ENCODE results near the gene SH3GL2.

Gene SH3GL2

GRCh38 chr9:17772223-17772622 lies 193.4 kb downstream of the SH3GL2 start:
- no peaks in the 10 kb centered on the region for H3K4me1 ChIP-seq (ENCODE audit: insufficient read depth, low read length)
- H3K4me3 ChIP-seq (ENCODE audit: low read depth in 1 of 2, low read length in 2 of 2) = no peak overlapping the region
- no peaks in the 10 kb centered on the region for H3K9me3 ChIP-seq (ENCODE audit: insufficient read depth, low read length, severe bottlenecking)
- TF ChIP-seq CTCF (IDR thresholded peaks at IDR 0.05; ENCODE audit: borderline replicate concordance, extremely low read depth, low read length, poor library complexity, severe bottlenecking) (no peak), EZH2 (IDR thresholded peaks at IDR 0.05; ENCODE audit: borderline replicate concordance, low read depth, low read length, severe bottlenecking) (no peak)
- no peaks in the 10 kb centered on the region for H4K20me1 ChIP-seq (ENCODE audit: insufficient read depth, low read length)
- DNase-seq (no peak), ATAC-seq (ENCODE audit: insufficient read depth, low read depth) (no peak)
- H3K27me3 ChIP-seq (ENCODE audit: insufficient read depth, low read length, poor library complexity) = peaks cover 4% of the 10 kb centered on the region
- H3K27ac ChIP-seq (ENCODE audit: low read length) = no peak overlapping the region
- H3K36me3 ChIP-seq (ENCODE audit: insufficient read depth, low read length) = no peaks in the 10 kb centered on the region
- no peak overlapping the region for H3K4me2 ChIP-seq (ENCODE audit: insufficient read depth, low read length)
- no peak overlapping the region for H3K9ac ChIP-seq (ENCODE audit: low read depth, low read length)
- no peak overlapping the region for H2AFZ ChIP-seq (ENCODE audit: low read depth, low read length)
- H3K79me2 ChIP-seq (ENCODE audit: insufficient read depth, low read length) = no peaks in the 10 kb centered on the region

- no peak overlapping the region for H3K4me3 ChIP-seq (ENCODE audit: low read depth in 1 of 2, low read length in 2 of 2)
- no peaks in the 10 kb centered on the region for H3K36me3 ChIP-seq (ENCODE audit: insufficient read depth, low read length)
- H3K9me3 ChIP-seq (ENCODE audit: insufficient read depth, low read length, severe bottlenecking) = no peaks in the 10 kb centered on the region
- TF ChIP-seq CTCF (IDR thresholded peaks at IDR 0.05; ENCODE audit: borderline replicate concordance, extremely low read depth, low read length, poor library complexity, severe bottlenecking) = no peak
- ATAC-seq (ENCODE audit: insufficient read depth, low read depth) (no peak), DNase-seq (no peak)
- H3K27me3 ChIP-seq (ENCODE audit: insufficient read depth, low read length, poor library complexity) = peaks cover 4% of the 10 kb centered on the region
- no peaks in the 10 kb centered on the region for H3K4me1 ChIP-seq (ENCODE audit: insufficient read depth, low read length)
- H3K79me2 ChIP-seq (ENCODE audit: insufficient read depth, low read length) = no peaks in the 10 kb centered on the region
- no peak overlapping the region for H2AFZ ChIP-seq (ENCODE audit: low read depth, low read length)
- H4K20me1 ChIP-seq (ENCODE audit: insufficient read depth, low read length) = no peaks in the 10 kb centered on the region
- no peak overlapping the region for H3K4me2 ChIP-seq (ENCODE audit: insufficient read depth, low read length)
- H3K9ac ChIP-seq (ENCODE audit: low read depth, low read length) = no peak overlapping the region
- H3K27ac ChIP-seq (ENCODE audit: low read length) = no peak overlapping the region
Observed at GRCh38 chr9:17775656-17776055, 196.8 kb downstream of the SH3GL2 start.

GRCh38 chr9:17776735-17777134 lies 197.9 kb downstream of the SH3GL2 start:
- Histone ChIP-seq H3K4me2 (ENCODE audit: insufficient read depth, low read length) (no peak overlapping the region), H2AFZ (ENCODE audit: low read depth, low read length) (no peak overlapping the region), H3K9ac (ENCODE audit: low read depth, low read length) (no peak overlapping the region), H3K4me1 (ENCODE audit: insufficient read depth, low read length) (no peaks in the 10 kb centered on the region), H3K36me3 (ENCODE audit: insufficient read depth, low read length) (no peaks in the 10 kb centered on the region), H4K20me1 (ENCODE audit: insufficient read depth, low read length) (no peaks in the 10 kb centered on the region), H3K79me2 (ENCODE audit: insufficient read depth, low read length) (no peaks in the 10 kb centered on the region), H3K4me3 (ENCODE audit: low read depth in 1 of 2, low read length in 2 of 2) (no peak overlapping the region), H3K27ac (ENCODE audit: low read length) (no peak overlapping the region), H3K27me3 (ENCODE audit: insufficient read depth, low read length, poor library complexity) (no peaks in the 10 kb centered on the region), H3K9me3 (ENCODE audit: insufficient read depth, low read length, severe bottlenecking) (no peaks in the 10 kb centered on the region)
- no peak for TF ChIP-seq CTCF (IDR thresholded peaks at IDR 0.05; ENCODE audit: borderline replicate concordance, extremely low read depth, low read length, poor library complexity, severe bottlenecking)
- no peak for TF ChIP-seq EZH2 (IDR thresholded peaks at IDR 0.05; ENCODE audit: borderline replicate concordance, low read depth, low read length, severe bottlenecking)
- DNase-seq (no peak), ATAC-seq (ENCODE audit: insufficient read depth, low read depth) (no peak)

GRCh38 chr9:17777465-17777864 lies 198.6 kb downstream of the SH3GL2 start:
- Histone ChIP-seq H3K4me2 (ENCODE audit: insufficient read depth, low read length) (no peak overlapping the region), H2AFZ (ENCODE audit: low read depth, low read length) (no peak overlapping the region), H4K20me1 (ENCODE audit: insufficient read depth, low read length) (no peaks in the 10 kb centered on the region), H3K4me3 (ENCODE audit: low read depth in 1 of 2, low read length in 2 of 2) (no peak overlapping the region), H3K27me3 (ENCODE audit: insufficient read depth, low read length, poor library complexity) (no peaks in the 10 kb centered on the region), H3K9ac (ENCODE audit: low read depth, low read length) (no peak overlapping the region), H3K79me2 (ENCODE audit: insufficient read depth, low read length) (no peaks in the 10 kb centered on the region), H3K27ac (ENCODE audit: low read length) (no peak overlapping the region), H3K4me1 (ENCODE audit: insufficient read depth, low read length) (no peaks in the 10 kb centered on the region), H3K36me3 (ENCODE audit: insufficient read depth, low read length) (no peaks in the 10 kb centered on the region), H3K9me3 (ENCODE audit: insufficient read depth, low read length, severe bottlenecking) (no peaks in the 10 kb centered on the region)
- ATAC-seq (ENCODE audit: insufficient read depth, low read depth) = no peak
- no peak for DNase-seq
- TF ChIP-seq EZH2 (IDR thresholded peaks at IDR 0.05; ENCODE audit: borderline replicate concordance, low read depth, low read length, severe bottlenecking) = no peak
- no peak for TF ChIP-seq CTCF (IDR thresholded peaks at IDR 0.05; ENCODE audit: borderline replicate concordance, extremely low read depth, low read length, poor library complexity, severe bottlenecking)

All from DND-41 (cell line).